Neural cell (in vitro differentiated cells): ENCODE measurements around the gene IL12B.

ENCODE experiments used
- POLR2AphosphoS5 ChIP-seq: IDR thresholded peaks from 2 replicates; pipeline ENCODE4 v1.6.1; 2012
- RAD21 ChIP-seq: fragments of 450-650 bp; conservative IDR thresholded peaks from 2 replicates; pipeline ENCODE4 v1.6.1; 2014; ENCODE audit warnings: antibody characterized with exemption, mild to moderate bottlenecking, moderate library complexity
- SMC3 ChIP-seq: fragments of 450-650 bp; conservative IDR thresholded peaks from 2 replicates; pipeline ENCODE4 v1.6.1; 2014; ENCODE audit warnings: antibody characterized with exemption, mild to moderate bottlenecking, moderate library complexity; ENCODE audit not compliant: poor library complexity
- TAF1 ChIP-seq: IDR thresholded peaks from 2 replicates; pipeline ENCODE4 v1.6.1; 2012; ENCODE audit warnings: low read depth

DNA sequence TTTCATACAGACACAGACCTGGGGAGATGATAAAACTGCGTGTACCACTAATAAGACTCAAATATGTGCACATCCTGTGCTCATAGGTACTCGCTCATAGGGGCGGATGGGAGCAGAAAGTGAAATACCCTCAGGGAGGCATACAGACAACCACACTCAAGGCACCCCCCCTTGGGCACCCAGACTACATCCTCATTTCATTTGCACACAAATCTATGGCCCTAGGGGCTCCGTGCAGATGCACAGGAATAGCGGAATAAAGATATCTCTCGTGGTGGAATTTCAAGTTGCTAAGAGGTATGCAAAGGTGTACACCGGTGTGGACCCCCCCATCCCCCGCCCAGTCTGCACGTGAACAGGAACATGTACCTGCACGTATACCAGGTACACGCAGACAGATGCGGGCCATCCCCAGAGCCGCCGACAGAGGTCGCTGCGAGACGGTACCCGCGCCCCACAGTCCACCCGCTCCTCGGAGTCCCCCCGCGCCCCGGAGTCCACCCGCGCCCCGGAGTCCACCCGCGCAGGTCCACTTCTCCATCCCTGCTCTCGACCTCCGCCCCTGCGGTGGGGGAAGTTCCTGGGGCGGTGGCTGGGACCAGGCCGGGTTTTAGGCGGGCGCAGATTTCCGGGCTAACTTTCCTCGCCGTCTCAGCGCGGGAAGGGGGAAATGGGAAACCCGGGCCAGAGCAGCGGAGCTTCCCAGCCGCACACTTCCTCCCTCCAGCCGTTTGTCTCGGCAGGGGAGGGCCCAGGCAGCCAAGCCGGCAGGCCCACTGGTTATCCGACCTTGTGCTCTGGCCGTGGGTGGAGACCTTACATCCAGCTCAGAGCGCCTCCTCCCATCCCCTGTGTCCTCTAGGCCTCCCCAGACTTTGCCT, 1.0 kb upstream of the IL12B start:
- TF ChIP-seq TAF1 = no peak
- TF ChIP-seq POLR2AphosphoS5 = no peak
- peak; percentile 50 for TF ChIP-seq RAD21
- TF ChIP-seq SMC3 = peak; percentile 49
